GM21723 (cell line): ENCODE data around the gene FBXL3.
"Not testable (repeated sequence)": the region's sequence is repeated elsewhere in the genome, so short reads cannot be mapped to it uniquely, and the experiment has no call there.

Source experiments
- ATAC-seq: cut with Tn5 transposase; IDR thresholded peaks from one replicate; pipeline ENCODE4 v1.9.1; 2021; ENCODE audit warnings: mild to moderate bottlenecking, moderate library complexity; ENCODE audit not compliant: unreplicated experiment

Gene FBXL3

DNA sequence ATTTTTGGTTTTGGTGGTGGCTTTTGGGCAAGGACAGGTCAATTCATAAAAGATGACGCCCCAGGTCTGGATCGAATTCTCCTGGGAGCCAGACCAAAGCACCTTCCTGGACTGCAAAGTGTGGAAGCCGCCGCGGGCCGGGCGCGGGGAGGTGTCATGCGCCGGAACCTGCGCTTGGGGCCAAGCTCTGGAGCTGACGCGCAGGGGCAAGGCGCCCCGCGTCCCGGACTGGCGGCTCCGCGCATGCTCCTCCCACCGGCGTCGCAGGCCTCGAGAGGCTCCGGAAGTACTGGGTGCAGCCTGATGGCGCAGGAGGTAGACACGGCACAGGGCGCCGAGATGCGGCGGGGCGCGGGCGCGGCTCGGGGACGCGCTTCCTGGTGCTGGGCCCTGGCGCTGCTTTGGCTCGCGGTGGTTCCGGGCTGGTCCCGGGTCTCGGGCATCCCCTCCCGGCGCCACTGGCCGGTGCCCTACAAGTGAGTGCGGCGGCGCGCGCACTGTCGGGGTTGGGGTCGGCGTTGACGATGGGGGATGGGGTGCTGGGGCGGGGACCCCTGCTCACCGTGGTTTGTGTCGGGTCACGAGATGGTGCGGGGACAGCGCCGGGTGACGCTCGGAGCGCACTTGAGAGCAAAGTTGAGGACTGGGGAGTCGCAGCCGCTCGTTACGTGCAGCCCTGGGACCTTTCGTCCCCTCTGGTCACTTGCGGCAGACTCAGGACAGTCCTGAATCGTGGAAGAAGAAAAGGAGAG is 35.0 kb downstream of the FBXL3 start, which contains the start of gene CLN5:
Gene CLN5, plus strand, starts transcription at position 286 of the 752 bp plus-strand sequence. Its CDS starts 18 bp downstream, at position 304.
- ATAC-seq: peak; percentile 97

DNA sequence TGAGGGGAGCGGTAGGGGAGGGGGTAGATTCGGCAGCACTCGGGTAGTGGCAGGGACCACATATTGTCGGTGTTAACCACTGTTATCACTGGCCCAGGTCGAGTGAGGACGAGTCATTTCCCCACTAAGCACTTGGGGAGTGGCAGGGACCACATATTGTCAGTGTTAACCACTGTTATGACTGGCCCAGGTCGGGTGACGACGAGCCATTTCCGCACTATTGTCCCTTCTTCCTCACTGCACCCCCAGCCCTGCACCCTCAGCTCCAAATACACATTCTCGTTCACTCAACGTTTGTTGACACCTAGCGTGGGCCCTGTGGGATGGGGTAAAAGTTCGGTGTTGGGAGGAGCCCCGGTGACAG is 35.5 kb downstream of the FBXL3 start:
- peak; percentile 53 for ATAC-seq

DNA sequence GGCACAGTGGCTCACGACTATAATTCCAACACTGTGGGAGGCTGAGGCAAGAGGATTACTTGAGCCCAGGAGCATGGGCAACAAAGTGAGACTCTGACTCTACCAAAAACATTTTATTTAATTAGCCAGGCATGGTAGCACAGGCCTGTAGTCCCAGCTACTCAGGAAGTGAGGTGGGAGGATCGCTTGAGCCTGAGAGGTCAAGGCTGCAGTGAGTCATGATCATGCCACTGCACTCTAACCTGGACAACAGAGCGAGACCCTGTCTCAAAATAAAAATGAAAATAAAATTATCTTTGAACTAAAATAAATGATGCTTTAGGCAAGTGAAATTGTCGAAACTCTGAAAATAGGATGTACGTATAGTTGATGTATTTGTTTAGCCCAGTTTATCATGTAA is 43.3 kb downstream of the FBXL3 start:
- no peak for ATAC-seq

DNA sequence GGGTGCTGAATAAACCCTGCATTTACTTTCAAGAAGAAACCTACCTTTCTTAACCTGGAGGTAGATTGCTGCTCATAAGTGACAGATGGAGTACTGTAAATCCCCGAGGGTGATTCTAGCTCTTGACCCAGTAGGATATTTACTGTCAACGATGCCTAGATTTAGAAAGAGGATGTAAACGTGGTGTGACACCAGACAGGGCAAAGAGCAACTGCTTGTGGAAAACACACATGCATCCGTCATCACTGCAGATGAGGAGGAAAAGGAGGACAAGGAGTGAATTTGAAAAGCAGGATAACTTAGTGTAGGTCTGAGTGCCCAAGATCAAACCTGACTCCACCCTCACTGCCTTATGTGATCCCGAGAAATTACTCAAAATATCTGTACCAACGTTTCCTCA is 44.9 kb downstream of the FBXL3 start:
- no peak for ATAC-seq

DNA sequence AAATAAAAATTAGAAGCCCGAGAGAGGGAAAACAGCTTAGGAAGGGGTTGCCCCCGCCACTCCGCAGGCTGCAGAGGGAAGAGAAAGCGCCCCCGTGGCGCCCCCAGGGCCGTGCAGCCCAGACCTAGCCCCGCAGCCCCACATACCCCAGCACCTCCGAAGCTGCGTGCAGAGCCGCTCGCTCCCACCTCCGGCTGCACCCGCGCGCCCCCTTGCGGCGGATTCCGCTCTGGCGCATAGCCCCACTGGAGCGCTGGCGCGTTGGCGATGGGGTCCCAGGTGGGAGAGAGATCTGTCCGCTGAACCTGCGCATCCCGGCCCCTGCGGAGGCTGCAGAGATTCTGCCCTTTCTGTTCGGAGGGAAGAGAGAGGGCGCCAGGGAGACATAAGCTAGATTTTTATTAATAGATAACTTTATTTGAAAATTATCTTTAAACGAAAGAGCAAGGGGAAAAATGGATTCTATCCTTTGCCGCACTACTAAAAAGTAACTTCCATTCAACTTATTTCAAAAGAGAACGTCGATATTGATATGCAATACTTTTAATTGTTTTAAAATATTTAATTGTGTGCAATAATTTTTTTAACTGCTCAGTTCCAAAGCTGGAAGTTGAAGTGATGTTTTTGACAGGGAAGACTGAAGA is 46.8 kb downstream of the FBXL3 start:
- peak; percentile 100 for ATAC-seq

DNA sequence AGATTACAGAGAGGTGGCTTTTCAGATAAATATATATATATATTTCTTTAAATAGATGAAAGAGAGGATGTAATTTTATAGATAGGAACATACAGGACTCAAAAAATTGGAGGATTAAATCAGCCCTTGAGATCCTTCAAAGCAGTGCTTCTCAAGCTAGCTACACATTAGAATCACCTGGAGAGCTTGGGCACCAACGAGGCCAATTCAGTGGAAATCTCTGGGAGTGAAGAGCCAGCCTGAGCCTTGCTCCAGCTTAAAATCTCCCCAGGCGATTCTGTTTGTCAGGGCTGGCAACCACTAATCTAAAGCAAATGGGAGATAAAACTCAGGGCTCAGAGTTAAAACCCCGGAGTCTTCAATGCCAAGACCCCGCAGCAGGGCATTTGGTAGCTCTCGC is 50.0 kb downstream of the FBXL3 start:
- no peak for ATAC-seq

DNA sequence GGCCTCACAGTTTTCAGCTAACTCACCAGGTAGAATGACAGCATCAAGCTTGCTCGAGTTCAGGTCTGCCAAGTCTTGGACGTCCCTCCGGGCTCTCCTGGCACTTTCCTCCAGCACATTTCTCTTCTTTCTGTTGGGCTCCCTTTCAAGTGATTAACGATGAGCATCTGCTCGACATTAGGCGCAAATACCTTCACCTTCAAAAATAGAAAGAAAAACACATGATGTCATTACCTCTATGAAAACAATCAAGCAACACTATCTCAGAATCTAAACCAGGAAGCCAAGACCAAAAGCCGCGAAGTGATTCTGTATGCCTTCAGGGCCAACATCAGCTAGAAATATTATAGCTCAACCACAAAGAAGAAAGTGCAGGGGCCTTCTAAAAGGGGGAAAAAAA is 50.5 kb downstream of the FBXL3 start:
- no peak for ATAC-seq

DNA sequence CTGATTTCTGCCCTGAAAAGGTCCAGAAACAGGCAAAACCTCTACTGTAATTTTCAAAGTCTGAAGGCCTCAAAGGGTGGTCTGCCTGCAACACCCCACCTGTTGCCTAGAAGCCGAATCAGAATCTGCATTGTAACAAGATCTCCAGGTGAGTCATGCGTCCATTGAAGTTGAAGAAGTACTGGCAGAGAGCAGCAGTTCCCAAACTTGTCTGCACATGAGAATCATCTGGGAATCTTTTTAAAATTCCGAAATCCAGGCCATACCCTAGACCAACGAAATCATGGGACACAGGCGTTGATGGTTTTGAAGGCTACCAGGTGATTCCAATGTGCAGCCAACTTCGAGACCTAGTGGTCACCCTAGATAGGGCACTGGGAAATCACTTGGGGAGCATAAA is 51.1 kb downstream of the FBXL3 start:
- ATAC-seq: no peak

DNA sequence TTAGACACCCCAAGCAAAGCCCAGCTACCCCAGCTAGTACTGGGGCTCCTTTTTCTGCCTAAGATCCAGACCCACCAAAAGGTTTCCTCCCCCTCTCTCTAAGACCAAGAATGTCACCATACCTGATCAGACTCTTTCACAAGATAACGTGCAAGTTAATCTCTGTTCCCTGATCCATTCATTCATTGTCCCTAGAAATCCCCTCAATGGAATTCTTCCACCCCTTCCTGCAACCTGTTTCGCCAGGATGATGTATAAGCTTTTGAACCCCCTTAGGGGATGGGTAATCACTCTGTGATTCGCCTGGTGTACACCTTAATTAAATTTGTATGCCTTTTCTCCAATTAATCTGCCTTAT is 52.4 kb downstream of the FBXL3 start:
- no peak for ATAC-seq

DNA sequence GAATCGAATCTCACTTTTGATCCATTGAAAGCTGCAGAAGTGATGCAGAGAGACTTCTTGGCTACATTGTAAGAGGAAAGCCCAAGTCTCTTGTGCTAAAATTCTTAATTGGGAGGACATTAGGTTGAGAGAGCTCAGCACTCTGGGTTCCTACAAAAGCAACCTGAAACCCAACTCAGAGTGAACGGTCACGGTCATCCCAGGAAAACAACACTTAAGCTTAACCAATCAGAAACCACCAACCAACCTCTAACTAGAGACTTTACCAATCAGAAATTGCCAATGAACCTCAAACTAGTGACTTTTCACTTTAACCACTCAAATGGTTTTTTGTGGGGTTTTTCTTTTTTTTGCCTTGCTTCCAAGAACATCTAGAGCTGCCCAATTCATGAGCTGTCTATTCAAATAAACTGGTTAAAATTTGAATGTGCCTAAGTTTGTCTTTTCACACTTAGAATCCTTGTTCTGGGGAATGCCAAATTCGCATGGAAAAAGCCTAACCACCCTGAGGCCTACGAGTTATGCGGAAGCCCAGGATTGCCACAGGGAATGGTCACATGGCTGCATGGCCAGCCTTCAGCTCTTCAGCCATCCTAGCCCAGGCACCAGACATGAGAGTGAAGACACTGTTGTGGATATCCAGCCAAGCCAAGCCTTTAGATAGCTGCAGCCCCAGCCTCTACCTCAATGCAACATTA is 52.9 kb downstream of the FBXL3 start:
- ATAC-seq: no peak

DNA sequence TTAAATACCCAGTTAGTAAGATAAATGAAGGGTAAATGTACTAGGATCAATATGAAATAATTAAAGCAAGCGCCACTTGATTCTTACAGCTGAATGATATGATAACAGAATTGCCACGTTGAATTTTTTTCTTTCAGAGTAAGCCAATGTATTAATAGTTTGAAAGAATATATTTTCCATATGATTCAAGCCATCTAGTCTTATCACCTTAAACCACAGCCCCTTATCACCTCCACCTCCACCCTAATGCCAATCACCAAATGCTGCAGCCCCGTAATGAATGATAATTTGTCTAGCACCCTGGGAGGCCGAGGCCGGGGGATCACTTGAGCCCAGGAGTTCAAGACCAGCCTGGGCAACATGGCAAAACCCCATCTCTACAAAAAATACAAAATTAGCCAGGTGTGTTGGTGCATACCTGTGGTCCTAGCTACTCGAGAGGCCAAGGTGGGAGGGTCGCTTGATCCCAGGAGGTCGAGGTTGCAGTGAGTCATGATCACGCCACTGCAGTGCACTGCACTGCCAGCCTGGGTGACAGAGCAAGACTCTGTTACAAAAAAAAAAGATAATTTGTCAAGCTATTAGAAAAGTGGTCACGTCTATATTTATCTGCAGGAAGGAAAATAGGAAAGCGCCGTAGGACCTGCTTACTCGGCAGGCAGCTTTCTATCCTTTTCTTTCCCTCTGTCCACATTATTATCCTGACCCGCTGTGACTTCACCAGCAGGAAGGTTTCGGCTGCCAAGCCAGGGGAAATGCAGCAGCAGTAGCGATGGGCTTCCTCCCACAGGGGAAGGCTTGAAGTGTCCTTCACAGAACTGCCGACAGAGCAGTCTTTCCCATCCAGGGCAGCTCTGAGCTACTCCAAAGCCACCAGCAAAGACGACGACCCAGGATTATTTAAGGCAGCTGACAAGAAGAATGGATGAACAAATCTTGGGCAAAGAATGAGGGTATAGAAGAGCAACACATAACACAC is 54.8 kb downstream of the FBXL3 start:
- ATAC-seq: no peak

DNA sequence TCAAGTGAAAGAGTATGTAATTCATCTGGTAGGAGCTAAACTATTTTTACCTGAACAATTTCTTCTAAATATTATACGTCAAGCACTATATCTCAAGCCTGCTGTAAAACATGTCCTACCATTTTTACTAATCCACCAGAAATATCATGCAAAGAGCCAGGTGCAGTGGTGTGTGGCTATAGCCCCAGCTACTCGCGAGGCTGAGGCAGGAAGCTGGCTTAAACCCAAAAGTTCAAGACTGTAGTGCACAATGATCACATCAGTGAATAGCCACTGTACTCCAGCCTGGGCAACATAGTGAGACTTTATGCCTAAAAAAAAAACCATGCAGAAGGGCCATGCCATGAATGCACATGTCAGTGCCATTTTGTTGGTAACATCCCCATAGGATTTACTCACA is 55.7 kb downstream of the FBXL3 start:
- peak; percentile 48 for ATAC-seq

DNA sequence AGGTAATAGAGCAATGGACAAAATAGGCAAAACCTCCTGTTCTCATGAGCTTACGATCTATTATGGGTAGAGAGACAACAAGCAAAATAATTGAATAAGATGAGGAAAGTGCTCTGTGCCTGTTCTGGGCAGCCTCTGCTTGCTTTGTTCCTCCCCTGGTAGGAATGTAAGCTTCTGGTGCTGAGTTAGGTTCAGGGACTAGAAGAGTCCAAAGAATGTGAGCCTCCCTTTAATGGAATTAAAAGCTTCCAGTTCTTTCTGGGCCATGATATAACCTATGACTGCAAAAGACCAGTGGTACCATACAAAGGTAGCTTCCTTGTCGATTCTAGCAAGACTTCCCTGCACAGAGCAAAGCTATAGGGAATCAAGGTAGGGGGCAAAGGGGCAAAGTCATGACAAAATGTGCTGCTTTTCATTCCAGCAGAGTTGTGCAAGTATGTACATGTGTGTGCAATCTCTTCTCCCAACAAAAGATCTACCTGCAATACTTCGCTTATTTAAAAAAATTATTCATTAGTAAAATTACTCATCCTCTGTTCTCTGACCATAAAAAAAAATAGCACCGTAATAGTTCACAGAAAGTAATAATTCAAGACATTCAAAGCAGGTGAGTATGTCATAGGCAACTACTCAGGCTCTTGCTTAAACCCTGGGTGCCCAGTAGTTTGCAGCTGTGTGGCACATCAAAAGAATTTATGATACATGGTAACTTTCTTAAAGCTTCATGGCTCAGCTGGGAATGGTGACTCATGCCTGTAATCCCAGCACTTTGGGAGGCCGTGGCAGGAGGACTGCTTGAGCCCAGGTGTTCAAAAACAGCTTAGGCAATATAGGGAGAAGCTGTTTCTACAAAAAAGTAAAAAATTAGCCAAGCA is 57.2 kb downstream of the FBXL3 start:
- ATAC-seq: no peak

DNA sequence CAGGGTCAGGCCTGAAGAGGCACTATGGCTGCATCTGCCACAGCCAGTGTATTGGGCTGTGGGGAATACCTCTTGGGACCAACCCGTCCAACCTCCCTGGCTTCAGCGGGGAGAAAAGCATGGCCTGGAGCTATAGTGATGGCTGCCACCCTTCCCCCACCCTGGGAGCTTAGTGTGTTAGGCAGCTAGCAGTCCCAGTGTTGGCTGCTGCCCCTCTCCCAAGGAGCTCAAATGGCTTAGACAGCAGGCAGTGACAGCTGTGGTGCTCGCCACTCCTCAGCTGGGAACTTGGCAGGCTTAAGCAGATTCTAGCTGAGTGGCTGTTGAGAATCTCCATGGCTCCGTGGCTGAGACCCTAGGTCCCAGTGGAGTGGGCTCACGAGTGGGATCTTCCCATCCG is 58.9 kb downstream of the FBXL3 start:
- no peak for ATAC-seq

DNA sequence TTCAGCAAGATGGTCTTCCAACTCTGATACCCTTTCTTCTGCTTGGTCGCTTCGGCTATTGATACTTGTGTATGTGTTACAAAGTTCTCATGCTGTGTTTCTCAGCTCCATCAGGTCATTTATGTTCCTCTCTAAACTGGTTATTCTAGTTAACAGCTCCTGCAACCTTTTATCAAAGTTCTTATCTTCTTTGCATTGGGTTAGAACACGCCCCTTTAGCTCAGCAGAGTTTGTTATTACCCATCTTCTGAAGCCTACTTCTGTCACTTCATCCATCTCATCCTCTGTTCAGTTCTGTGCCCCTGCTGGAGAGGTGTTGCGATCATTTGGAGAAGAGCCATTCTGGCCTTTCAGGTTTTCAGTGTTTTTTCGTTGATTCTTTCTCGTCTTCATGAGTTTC is 59.9 kb downstream of the FBXL3 start:
- no peak for ATAC-seq

DNA sequence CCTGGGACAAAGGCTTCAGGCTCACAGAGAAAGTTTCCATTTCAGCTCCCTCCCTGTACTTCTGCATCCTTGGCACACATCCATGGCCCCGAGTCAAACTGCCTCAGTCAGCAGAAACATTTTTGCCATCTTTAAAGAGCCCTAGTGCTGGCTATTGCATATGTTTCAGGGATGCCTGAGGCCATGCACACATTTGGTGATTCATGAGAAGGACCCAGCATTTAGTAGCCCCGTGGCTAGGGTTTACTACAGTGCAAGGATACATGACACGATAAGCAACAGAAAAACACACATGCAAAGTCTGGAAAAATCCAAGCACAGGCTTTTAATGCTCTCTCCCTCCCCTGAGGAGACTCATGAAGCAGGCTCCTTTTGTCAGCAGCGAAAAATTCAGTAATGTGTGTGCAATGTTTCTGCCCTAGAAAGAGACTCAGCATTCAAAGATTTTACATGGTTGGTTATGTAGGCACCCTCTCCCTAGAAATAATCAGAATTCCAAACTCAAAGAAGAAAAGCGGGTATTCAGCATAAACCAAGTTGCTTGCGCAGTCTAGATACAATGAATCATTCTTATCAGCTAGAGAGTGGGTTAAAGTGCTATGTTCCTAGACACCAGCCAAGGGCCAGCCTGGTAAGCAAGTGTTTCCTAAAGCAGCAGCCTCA is 61.1 kb downstream of the FBXL3 start:
- no peak for ATAC-seq

DNA sequence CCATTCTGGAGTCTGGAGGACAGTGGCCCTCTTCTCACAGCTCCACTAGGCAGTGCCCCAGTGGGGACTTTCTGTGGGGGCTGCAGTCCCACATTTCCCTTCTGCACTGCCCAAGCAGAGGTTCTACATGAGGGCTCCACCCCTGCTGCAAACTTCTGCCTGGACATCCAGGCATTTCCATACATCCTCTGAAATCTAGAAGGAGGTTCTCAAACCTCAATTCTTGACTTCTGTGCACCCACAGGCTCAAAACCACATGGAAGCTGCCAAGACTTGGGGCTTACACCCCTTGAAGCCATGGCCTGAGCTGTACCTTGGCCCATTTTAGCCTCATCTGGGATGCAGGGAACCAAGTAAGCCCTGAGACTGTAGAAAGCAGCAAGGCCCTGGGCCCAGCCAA is 67.2 kb downstream of the FBXL3 start:
- ATAC-seq: not testable (repeated sequence)

DNA sequence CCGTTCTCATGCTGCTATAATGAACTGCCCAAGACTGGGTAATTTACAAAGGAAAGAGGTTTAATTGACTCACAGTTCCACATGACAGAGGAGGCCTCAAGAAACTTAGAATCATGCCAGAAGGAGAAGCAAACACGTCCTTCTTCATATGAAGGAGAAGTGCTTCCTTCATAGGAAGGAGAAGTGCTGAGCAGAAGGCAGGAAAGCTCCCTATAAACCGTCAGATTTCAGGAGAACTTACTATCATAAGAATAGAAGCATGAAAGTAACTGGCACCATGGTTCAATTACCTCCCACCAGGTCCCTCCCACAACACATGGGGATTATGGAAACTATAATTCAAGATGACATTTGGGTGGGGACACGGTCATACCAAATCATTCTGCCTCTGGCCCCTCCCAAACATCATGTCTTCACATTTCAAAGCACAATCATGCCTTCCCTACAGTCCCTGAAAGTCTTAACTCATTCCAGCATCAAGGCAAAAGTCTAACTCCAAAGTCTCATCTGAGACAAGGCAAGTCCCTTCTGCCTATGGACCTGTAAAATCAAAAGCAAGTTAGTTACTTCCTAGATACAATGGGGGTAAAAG is 68.0 kb downstream of the FBXL3 start:
- no peak for ATAC-seq

DNA sequence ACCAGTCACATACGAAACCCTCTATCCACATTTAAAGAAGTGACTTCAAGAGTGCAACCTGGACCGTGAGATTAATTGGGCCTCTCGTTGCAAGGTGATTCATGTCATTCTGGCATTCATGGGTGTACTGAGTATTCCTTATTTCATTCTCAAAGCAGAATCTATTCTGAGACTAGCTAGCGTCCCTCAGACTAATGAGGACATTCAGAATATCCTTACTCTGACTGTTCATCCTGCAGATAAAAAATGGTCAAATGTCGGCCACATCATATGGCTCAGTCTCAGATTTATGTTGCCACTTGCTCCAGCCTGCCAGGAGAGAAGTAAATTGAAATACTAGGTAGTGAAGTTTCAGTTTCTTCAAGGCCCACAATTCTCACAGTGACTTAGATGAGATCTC is 71.3 kb downstream of the FBXL3 start:
- ATAC-seq: no peak
